ENCODE data around the gene RSPH1. TPM values are rescaled to one million over a fixed set of nuclear protein-coding genes. Genes with fewer than 3 reads are reported as not detected.

The RSPH1 gene
- total and polyA plus RNA-seq, 2 of the 4 experiments (the other 2 are of a cell fraction), result not detected

- no peak for TF ChIP-seq NFE2L2 (IDR thresholded peaks at IDR 0.05; ENCODE audit: low read depth, low read length)
- no peak for TF ChIP-seq FOS (IDR thresholded peaks at IDR 0.05; ENCODE audit: low read depth, low read length)
- TF ChIP-seq MAFK (IDR thresholded peaks at IDR 0.05; ENCODE audit: low read depth, low read length), result no peak
- no peak for TF ChIP-seq SMC3 (IDR thresholded peaks at IDR 0.05; ENCODE audit: low read depth, low read length)
- TF ChIP-seq CEBPB (IDR thresholded peaks at IDR 0.05; ENCODE audit: low read depth, low read length), result no peak
Observed at GRCh38 chr21:42443181-42443785, 52.7 kb downstream of the RSPH1 start (continued).

- Histone ChIP-seq H3K9me3 (ENCODE audit: control insufficient read depth, insufficient read depth, low read length) (no peaks in the 10 kb centered on the region; the same call in 1 of the 2 replicates), H4K8ac (ENCODE audit: low read depth in 2 of 2, low read length in 2 of 2) (no peak overlapping the region), H2BK15ac (ENCODE audit: low read depth, low read length) (no peak overlapping the region), H3K4ac (ENCODE audit: low read depth, low read length) (no peak overlapping the region), H3K9me1 (ENCODE audit: insufficient read depth, low read length) (no peaks in the 10 kb centered on the region), H2AK9ac (replicated peaks; ENCODE audit: low read depth, low read length, poor library complexity) (no peak overlapping the region), H4K5ac (ENCODE audit: low read depth, low read length) (no peak overlapping the region), H3K23ac (ENCODE audit: low read depth, low read length) (no peak overlapping the region), H4K91ac (ENCODE audit: insufficient read depth, low read depth, low read length) (no peak overlapping the region), H3K14ac (replicated peaks; ENCODE audit: low read depth, low read length) (no peak overlapping the region), H3K79me1 (ENCODE audit: low read depth in 1 of 2, low read length in 2 of 2) (no peaks in the 10 kb centered on the region), H2BK20ac (ENCODE audit: low read depth, low read length) (no peak overlapping the region), H3K36me3 (ENCODE audit: control insufficient read depth, insufficient read depth, low read length) (no peaks in the 10 kb centered on the region), H3K4me2 (ENCODE audit: low read depth, low read length) (no peak overlapping the region), H3K27ac (ENCODE audit: insufficient read depth, low read length) (no peak overlapping the region), H2AFZ (replicated peaks; ENCODE audit: low read length, poor library complexity) (no peak overlapping the region), H3K27me3 (ENCODE audit: control insufficient read depth, insufficient read depth, low read length) (no peaks in the 10 kb centered on the region; the same call in 1 of the 2 replicates), H2BK120ac (ENCODE audit: low read depth, low read length) (no peak overlapping the region), H2AK5ac (ENCODE audit: low read depth, low read length) (no peak overlapping the region), H4K20me1 (ENCODE audit: insufficient read depth, low read length) (no peaks in the 10 kb centered on the region), H3K4me1 (ENCODE audit: control insufficient read depth, insufficient read depth, low read length) (no peaks in the 10 kb centered on the region), H3K56ac (ENCODE audit: extremely low read depth, insufficient read depth, low read length) (no peak overlapping the region), H3K18ac (ENCODE audit: low read depth, low read length) (no peak overlapping the region), H3K4me3 (ENCODE audit: insufficient read depth, low read depth, low read length) (no peak overlapping the region), H3K9ac (ENCODE audit: low read depth, low read length) (no peak overlapping the region), H2BK5ac (ENCODE audit: low read depth, low read length, poor library complexity, severe bottlenecking) (no peak overlapping the region)
- DNase-seq (no peak), ATAC-seq (ENCODE audit: low read depth) (no peak)
- no TSS peak for BruUV-seq (replicated peaks)
- ChIA-PET POLR2A (ENCODE audit: unreplicated experiment) (no interaction called here), CTCF (no interaction called here)
- in situ Hi-C loops (cut with MboI; ENCODE audit: low sequenced_read_pairs), result no loop called here
- intact Hi-C loops (cut with micrococcal nuclease), result no loop called here
- WGBS, 2 experiments (ENCODE audit: extremely low coverage in 2 of 2, insufficient read length in 1 of 2), result no CpG with 5 or more reads among the region's 6 CpGs
- dilution Hi-C loops (cut with HindIII; ENCODE audit: low sequenced_read_pairs, unreplicated experiment), result no loop called here
- no peak for TF ChIP-seq FOS (IDR thresholded peaks at IDR 0.05; ENCODE audit: low read depth, low read length)
- no peak for TF ChIP-seq ELK1 (IDR thresholded peaks at IDR 0.05; ENCODE audit: borderline replicate concordance, low read depth, low read length)
- no peak for TF ChIP-seq SMC3 (IDR thresholded peaks at IDR 0.05; ENCODE audit: low read depth, low read length)
- TF ChIP-seq POLR2A (IDR thresholded peaks at IDR 0.05; ENCODE audit: low read depth, low read length), result no peak
- TF ChIP-seq NFE2L2 (IDR thresholded peaks at IDR 0.05; ENCODE audit: low read depth, low read length), result no peak
- TF ChIP-seq CTCF (conservative IDR thresholded peaks at IDR 0.05; ENCODE audit: low read depth, low read length), result no peak
- no peak for TF ChIP-seq BHLHE40 (IDR thresholded peaks at IDR 0.05; ENCODE audit: low read depth, low read length)
- no peak for TF ChIP-seq RFX5 (IDR thresholded peaks at IDR 0.05; ENCODE audit: low read depth, low read length)
- TF ChIP-seq MAFK (IDR thresholded peaks at IDR 0.05; ENCODE audit: low read depth, low read length), result no peak
- no peak for TF ChIP-seq MXI1 (IDR thresholded peaks at IDR 0.05; ENCODE audit: borderline replicate concordance, low read depth, low read length)
- no peak for TF ChIP-seq MAZ (IDR thresholded peaks at IDR 0.05; ENCODE audit: borderline replicate concordance, low read depth, low read length)
- TF ChIP-seq CEBPB (IDR thresholded peaks at IDR 0.05; ENCODE audit: low read depth, low read length), result no peak
- TF ChIP-seq RCOR1 (IDR thresholded peaks at IDR 0.05; ENCODE audit: insufficient replicate concordance, low read length), result no peak
Observed at GRCh38 chr21:42441963-42442362, 54.1 kb downstream of the RSPH1 start.

Data from IMR-90 (cell line).